Suppressor macrophage treated with lipopolysaccharide for 4 hours (primary cell): Measurements from ENCODE around the gene RPS2.
"Not testable (repeated sequence)": the region's sequence is repeated elsewhere in the genome, so short reads cannot be mapped to it uniquely, and the experiment has no call there.

ENCODE experiments used
- DNase-seq: peaks from one replicate; pipeline ENCODE4 v3.0.0-alpha.2; 2020

Gene RPS2

DNA sequence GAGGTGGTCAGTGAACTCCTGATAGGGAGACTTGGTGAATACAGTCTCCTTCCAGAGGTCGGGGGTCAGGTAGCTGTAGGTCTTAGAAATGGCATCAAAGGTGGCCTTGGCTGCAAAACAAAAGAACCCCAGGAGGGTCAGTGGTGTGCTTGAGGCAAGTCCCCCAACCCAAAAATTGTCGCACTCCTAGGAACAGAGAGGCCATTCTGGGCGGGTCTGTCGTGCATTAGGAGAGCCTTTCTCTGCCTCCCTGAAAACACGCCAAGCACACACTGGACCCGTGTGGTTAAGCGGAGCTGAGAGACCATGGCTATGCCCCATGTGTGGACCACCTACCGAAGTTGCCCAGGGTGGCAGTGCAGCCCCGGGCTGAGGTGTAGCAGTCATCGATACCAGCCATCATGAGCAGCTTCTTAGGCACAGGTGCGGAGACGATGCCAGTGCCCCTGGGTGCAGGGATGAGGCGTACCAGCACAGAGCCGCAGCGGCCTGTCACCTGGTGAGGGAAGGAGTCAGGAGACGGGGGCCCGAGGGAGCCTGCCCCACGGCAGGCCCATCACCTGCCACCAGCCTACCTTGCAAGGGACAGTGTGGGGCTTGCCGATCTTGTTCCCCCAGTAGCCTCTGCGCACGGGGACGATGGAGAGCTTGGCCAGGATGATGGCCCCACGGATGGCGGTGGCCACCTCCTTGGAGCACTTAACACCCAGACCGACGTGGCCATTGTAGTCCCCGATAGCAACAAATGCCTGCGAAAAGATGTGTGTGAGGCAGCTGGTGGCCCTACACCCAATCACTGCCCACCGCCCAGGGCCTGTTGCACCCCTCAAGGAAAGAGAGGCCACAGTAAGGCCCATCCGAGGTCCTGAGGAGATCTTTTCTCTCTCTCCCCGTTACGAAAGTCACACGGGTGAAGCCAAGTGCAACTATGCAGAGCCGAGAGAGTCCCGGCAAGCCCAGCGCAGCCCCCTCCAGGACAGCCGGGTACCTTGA is 2.2 kb downstream of the RPS2 start:
- not testable (repeated sequence) for DNase-seq

DNA sequence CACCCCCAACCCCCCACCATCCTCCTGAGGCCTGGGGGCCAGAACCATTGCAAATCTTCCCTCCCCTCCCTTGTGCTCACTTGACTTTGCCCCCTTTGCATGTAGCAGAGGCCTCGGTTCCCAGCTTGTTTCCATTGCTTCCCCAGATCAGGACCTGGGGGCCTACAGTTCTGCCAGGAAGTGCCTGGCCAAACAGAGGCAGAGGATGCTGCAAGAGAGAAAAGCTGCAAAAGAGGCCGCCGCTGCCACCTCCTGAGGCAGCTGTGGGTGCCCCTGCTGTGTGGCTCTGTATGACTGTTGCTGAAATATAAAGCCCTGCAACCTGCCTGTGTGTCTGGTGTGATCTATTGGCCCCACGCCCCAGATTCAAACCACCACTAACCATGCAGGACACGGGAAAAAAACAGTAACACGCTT is 3.0 kb downstream of the RPS2 start:
- no peak for DNase-seq

DNA sequence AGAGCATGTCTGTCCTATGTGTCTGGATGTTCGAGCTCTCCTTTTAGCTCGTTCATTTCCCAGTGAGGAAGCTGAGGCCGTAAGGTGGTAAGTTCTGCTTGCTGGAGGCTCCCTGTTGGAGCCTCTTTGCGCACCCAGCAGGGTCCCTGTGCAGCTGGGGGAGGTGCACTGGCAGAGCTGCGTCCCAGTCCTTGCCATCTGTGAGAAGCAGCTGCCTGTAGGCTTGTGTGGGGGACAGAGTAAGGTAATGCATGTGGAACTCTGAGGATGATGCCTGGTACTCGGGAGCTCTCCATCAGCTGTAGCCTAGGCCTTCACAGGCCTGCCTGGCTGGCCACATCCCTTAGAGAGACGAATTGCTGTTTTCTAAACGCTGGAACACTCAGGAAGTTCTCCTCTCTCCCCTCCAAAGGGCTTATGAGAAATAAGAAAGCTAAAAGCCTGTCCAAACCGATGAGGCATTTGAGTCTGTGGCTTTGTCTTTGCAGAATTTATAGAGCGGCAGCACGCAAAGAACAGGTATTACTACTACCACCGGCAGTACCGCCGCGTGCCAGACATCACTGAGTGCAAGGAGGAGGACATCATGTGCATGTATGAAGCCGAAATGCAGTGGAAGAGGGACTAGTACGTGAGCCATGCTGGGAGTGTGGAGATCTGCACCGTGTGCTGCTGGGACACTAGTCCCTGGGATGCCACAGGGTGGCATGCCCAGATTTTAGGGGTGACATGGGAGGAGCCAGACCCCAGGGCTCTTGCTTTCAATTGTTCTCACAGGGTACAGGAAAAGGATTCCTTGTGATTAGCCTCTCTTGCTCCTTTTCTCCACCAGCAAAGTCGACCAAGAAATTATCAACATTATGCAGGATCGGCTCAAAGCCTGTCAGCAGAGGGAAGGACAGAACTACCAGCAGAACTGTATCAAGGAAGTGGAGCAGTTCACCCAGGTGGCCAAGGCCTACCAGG is 3.7 kb downstream of the RPS2 start:
- no peak for DNase-seq

DNA sequence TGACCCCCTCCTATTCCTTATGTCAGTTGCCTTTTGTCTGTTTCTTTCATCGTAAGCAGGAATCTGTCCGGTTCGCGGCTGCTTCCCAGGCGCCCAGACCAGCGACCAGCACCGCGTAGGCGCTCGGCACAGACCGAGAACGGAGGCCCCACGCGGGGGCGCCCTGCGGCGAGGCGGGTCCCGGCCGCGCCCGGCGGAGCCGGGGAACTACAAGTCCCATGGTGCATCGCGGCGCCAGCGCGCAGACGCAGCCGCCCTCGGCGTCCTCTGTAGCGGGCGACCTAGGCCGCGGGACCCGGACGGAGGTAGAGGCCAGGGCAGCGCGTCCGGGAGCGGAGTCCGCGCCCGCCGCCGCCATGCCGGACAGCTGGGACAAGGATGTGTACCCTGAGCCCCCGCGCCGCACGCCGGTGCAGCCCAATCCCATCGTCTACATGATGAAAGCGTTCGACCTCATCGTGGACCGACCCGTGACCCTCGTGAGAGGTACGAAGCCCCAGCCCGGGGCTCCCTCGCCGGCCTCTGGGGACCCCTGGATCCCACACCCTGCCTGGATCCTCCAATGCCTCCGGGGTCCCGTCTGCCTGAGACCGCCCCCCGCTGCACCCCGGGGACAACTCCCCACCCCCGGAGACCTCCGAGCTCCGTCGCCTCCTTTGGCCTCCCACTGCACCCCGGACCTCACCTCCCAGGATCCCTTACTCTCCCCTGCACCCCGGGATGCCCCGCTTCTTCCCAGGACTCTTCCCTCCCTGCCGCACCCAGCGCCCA is 5.2 kb downstream of the RPS2 start, which contains the start of gene NDUFB10:
Gene NDUFB10 (plus strand): TSS at position 270 of the 771 bp plus-strand sequence. CDS start 87 bp downstream, at position 357.
- peak; percentile 96 for DNase-seq

DNA sequence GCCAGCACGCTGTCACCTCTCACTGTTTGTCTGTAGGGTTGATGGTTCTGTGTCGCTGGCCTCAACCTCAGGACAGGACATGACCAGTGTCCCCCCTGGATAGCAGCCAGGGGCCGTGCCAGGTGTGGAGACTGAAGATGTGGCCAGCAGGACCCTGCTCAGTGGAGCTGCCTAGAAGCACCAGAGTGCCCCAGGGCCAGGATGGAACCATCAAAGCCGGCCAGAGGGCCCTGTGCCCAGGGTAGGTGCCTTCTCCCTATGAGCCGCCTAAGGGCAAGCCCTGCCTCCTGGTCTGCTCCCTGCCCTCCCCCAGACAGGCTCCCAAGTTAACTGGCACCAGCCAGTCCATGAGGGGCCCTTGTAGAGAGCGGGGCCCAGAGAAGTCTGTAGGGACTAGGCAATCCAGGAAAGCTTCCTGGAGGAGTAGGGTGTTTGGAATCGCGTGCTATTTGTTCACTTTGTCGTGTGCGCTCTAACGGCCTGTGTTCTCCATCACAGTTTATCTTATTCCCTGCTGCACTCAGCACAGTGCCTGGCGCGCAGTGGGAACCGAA is 5.8 kb downstream of the RPS2 start:
- no peak for DNase-seq

DNA sequence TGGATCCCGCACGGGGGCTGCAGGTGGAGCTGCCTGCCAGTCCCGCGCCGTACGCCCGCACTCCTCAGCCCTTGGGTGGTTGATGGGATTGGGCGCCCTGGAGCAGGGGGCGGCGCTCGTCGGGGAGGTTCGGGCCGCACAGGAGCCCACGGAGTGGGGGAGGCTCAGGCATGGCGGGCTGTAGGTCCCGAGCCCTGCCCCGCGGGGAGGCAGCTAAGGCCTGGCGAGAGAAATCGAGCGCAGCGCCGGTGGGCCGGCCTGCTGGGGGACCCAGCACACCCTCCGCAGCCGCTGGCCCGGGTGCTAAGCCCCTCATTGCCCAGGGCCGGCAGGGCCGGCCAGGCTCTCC is 6.5 kb downstream of the RPS2 start:
- DNase-seq = not testable (repeated sequence)

DNA sequence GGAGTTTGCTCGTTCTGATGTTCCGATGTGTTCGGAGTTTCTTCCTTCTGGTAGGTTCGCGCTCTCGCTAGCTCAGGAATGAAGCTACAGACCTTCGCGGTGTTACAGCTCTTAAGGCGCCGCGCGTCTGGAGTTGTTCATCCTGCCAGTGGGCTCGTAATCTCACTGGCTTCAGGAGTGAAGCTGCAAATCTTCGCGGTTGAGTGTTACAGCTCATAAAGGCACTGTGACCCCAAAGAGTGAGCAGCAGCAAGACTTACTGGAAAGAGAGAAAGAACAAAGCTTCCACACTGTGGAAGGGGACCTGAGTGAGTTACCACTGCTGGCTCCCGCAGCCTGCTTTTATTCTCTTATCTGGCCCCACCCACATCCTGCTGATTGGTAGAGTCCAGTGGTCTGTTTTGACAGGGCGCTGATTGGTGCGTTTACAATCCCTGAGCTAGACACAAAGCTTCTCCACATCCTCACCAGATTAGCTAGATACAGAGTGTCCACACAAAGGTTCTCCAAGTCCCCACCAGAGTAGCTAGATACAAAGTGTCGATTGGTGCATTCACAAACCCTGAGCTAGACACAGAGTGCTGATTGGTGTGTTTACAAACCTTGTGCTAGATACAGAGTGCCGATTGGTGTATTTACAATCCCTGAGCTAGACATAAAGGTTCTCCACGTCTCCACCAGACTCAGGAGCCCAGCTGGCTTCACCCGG is 7.0 kb downstream of the RPS2 start:
- DNase-seq = not testable (repeated sequence)

DNA sequence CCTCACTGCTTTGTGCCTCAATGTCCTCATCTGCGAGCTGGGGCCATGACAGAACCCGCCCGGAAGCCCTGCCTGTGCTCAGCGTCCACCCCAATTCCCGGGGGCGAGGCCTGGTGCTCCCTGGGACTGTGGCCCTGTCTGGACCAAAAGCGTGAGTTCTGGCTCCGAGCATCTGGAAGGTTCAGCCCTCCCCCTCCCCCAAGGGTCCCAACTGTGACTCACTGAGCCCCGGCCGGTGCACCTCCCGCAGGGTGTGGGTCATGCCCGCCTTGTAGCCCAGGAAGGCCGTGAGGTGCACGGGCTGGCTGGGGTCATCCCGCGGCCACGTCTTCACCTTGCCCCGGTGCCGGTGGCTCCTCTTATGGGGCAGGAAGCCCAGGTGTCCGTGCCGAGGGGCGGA is 10.9 kb downstream of the RPS2 start:
- no peak for DNase-seq

DNA sequence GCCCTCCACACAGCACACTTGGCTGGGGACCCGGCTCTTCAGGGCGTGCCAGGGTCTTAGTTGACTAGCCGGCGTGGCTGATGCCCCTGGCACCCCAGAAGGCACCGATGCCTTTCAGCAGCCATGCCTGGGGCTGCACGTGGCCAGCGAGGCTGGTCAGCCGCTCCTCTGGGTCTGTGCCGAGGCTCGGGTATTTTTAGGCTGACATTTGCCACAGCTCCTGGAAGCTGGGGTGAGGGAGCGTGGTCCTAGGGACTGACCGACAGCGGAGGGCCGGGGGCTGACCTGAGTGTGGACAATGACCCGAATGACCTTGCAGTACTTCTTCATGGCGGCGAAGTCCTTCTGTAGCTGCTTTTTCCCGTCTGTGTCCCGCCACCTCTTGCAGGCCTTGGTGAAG is 14.1 kb downstream of the RPS2 start:
- no peak for DNase-seq

DNA sequence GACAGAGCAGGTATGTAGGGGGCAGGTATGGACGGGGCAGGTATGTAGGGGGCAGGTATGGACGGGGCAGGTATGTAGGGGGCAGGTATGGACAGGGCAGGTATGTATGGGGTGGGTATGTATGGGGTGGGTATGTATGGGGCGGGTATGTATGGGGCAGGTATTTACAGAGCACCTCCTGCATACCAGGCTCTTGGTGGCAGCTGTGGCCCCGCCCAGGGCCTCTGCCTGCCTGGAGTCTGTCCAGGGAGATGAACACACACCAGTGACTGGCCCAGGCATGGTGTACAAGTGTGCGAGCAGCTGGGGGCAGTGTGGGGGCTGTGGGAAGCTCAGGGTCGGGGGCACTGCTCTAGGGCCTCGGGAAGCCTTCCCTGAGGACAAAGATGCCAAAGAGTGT is 14.6 kb downstream of the RPS2 start:
- DNase-seq = no peak

DNA sequence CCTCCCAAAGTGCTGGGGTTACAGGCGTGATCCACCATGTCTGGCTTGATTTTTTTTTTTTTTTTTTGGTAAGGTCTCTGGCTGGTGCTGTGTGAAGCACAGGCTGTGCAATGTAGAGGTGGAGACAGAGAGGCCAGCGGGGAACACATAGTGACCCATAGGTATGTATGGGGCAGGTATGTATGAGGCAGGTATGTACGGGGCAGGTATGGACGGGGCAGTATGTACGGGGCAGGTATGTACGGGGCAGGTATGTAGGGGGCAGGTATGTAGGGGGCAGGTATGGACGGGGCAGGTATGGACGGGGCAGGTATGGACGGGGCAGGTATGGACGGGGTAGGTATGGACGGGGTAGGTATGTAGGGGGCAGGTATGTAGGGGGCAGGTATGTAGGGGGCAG is 15.1 kb downstream of the RPS2 start:
- DNase-seq = no peak

DNA sequence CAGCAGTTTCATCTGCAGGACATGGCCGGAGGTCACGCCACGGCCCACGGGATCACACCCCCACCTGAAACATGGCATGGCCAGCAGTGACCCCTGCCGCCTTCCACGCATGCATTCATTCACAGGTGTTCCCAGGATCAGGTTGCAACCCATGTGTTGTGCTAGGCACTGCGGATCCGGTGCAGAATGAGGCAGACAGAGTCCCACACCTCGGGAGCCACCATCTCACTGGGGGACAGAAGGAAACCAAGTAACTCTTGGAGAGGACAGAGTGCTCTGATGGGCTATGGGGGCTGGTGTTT is 17.3 kb downstream of the RPS2 start:
- DNase-seq = no peak

DNA sequence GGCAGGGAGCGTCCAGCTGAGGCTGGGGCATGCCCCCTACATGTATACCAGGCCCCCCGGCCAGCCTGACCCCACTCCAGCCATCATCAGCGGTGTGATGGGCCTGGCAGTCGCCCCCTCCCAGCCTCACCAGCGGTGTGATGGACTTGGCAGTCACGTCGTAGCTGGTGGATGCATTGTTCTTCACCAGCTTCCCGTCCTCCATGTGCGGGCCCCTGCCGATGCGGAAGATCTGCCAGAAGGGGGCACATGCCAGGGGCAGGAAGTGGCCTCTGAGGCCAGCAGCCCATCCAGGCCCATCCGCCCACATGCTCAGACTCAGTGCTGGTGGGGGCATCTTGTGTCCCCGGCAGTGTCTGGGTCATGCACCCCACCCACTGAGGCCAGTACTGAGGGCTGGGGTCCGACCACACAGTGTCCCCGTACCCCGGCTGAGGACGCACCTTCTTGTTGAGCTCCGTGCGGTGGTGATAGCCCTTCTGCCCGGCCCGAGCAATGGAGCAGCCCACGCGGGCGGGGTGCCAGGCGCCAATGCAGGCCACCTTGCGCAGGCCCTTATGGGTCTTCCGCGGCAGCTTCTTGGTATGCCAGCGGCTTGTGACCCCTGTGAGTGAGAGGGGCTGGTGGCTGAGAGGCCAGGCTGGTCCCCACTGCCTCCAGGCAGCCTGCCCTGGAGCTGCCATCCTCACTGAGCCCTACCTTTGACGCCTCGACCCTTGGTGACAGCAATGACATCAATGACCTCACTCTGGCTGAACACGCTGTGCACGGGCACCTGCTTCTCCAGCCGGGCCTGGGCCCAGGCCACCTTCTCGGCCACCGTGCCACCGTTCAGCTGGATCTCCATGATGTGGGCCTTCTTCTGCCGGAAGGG is 17.9 kb downstream of the RPS2 start:
- no peak for DNase-seq

DNA sequence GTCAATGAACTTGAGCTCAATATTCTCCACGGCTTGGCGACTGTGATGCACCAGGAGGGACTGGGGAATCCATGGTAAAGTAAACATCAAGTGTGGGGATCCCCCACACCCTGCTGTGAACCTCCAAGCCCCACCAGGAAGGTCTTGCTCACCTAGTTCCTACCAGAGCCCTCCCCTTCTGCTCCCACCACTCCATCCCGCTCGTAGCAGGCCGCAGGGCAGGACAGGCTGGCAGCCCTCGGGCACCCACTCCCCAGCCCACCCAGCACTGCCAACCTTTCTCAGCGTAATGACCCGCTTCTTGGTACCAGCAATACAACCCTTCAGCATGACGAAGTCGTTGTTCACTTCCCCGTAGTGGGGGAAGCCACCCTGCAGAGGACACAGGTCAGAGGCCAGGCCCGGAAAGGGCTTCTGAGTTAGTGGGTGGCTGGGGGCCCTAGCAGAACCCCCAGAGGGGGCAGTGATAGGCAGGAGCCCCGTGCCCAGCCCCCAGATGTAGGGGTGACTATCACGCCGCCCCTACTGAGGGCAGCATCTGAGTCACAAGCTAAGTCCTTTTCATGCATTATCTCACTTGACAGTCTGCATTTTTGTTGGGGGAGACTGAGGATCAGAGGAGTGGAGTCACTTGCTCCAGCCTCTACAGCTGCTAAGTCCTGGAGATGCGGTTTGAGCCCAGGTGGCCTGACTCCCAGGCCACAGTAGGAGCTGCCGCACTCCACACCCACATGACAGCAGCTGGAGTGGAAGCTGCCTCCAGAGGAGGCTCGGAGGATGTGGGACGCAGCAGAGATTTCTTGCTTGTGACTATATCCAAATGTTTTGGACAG is 18.9 kb downstream of the RPS2 start:
- DNase-seq = no peak

DNA sequence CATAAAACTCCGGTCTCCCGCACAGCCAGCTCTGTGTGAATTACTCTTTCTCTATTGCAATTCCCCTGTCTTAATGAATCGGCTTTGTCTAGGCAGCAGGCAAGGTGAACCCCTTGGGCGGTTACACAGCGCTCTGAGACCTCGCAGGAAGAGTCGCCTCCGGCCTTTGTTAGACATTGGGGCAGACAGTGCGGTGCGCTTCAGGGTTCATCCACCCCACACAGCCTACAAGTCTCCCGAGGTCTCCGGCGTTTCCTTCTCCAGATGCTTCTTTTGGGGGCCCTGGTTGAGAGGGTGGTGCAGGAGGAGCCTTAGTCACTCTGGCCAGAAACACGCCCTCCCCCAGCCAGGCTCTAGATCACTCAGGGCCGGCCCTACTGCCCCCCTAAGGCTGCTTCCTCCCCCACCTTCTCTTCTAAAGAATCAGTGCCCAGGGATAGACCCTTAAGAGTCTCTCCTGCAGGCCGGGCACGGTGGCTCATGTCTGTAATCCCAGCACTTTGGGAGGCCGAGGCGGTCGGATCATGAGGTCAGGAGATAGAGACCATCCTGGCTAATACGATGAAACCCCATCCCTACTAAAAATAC is 19.9 kb downstream of the RPS2 start:
- DNase-seq = no peak

DNA sequence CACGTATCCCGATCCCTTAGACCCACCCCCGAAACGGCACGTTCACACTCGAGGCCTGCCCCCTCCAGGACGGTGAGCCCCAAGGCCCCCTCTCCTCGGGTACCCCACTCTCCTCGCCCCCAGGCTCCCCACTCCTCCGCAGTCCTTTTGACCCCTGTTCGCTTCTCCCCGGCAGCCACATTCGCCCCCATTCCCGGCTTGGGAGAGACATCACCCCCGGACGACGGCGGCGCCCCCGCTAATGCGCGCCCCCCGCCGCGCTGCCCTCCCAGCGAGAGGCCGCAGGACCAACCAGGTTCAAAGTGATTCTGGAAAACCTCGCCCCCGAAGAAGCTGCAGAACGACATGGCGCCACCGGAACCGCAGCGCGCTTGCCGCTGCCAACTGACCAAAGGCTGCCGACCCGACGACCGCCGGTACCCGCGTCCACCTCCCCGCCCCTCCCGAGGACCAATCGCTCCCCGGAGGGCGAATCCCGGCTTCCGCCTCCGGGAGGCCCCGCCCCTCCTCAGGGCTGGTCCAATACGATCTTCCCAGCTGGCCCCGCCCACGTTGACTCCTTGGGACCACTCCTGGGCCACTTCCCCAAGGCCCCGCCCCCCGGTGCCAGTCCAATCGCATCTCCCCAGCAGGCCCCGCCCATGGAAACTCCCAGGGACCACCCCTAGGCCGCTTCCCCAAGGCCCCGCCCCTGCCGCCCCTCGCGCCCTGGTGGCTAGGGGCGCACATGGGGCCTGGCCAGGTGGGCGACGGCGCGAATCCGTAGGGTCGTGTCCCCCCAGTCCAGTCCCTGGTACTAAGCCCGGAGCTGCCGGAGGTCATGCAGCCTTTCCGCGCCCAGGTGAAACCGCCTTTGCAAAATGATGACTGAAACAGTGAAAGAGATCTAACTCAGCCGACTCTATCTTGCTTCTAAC is 21.6 kb downstream of the RPS2 start, which contains the start of gene MSRB1:
Gene MSRB1 (minus strand): TSS at position 390 of the 917 bp plus-strand sequence. CDS start 43 bp downstream, at position 347.
- DNase-seq = peak; percentile 100

DNA sequence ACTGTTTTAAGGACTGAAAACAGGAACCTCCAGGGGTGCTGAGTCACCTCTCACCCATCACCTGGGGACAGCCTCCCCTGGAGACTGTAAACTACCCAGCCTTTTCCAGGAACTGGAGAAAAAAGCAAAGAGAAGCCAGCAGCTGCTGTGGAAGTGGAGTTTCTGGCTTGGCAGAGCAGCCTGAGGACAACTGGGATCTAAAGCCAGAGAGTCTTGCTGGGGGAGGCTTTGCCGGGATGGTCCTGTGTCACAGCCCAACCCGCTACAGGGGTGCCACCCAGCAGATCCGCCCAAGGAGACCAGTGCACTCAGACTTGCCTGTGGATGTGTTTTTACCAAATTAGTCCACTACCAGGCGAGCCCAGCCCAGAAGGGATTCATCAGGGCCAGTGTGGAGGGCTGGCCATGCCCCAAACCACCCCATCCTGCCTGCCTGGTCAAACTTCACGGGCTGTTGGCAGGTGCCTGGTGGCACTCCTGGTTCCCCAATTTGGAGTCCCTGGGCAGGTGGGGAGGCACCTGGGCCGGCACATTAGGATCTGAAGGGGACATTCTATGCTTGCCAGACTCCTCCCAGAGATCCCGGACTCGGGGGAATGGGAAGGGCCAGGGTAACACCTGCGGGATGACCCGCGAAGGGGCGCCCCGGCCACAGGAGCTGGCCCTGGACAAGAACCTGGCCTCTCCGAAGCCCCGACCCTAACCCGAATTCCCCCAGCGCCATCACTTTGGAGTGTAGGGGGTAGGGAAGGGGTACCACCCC is 22.4 kb downstream of the RPS2 start:
- peak; percentile 43 for DNase-seq
